Loucy (cell line): ENCODE results near the gene TMC2.
"Not testable (repeated sequence)": the region's sequence is repeated elsewhere in the genome, so short reads cannot be mapped to it uniquely, and the experiment has no call there.

Experiments
- CTCF ChIP-seq: fragments of 200-600 bp; sonication (generic); conservative IDR thresholded peaks from 2 replicates; pipeline ENCODE4 v1.5.1; 2014; ENCODE audit warnings: mild to moderate bottlenecking, antibody characterized with exemption, low read length
- EZH2phosphoT487 ChIP-seq: fragments of 200-600 bp; IDR thresholded peaks from 2 replicates; pipeline ENCODE4 v1.6.1; 2018; ENCODE audit warnings: antibody characterized with exemption, mild to moderate bottlenecking, moderate library complexity, borderline replicate concordance

GRCh38 chr20:2682040-2682439, 145.7 kb downstream of the TMC2 start:
- TF ChIP-seq CTCF, EZH2phosphoT487: not testable (repeated sequence)
